ENCODE measurements around the gene SLC13A4.

SLC13A4 gene

GRCh38 chr7:135768064-135768463 is 40.1 kb upstream of the SLC13A4 start:
- H3K4me3 ChIP-seq (ENCODE audit: low read depth, low read length), result no peak overlapping the region
- no peaks in the 10 kb centered on the region for H3K36me3 ChIP-seq
- H3K9me3 ChIP-seq (ENCODE audit: severe bottlenecking), result no peaks in the 10 kb centered on the region
- no peaks in the 10 kb centered on the region for H3K27me3 ChIP-seq (ENCODE audit: insufficient read depth, low read depth, severe bottlenecking)
- TF ChIP-seq CTCF (IDR thresholded peaks at IDR 0.05; ENCODE audit: low read depth, low read length), result no peak
- H3K27ac ChIP-seq, result no peak overlapping the region
- no peak for DNase-seq

- Histone ChIP-seq H3K27me3 (ENCODE audit: insufficient read depth, low read depth, severe bottlenecking) (no peaks in the 10 kb centered on the region), H3K9me3 (ENCODE audit: severe bottlenecking) (no peaks in the 10 kb centered on the region), H3K4me3 (ENCODE audit: low read depth, low read length) (no peak overlapping the region), H3K27ac (no peak overlapping the region), H3K36me3 (no peaks in the 10 kb centered on the region)
- TF ChIP-seq CTCF (IDR thresholded peaks at IDR 0.05; ENCODE audit: low read depth, low read length), result no peak
- no peak for DNase-seq
Measured at GRCh38 chr7:135763261-135763660, 35.3 kb upstream of the SLC13A4 start.

GRCh38 chr7:135761751-135762488 is 33.9 kb upstream of the SLC13A4 start:
- no peak overlapping the region for H3K27ac ChIP-seq
- DNase-seq, result no peak

GRCh38 chr7:135759532-135759931 is 31.5 kb upstream of the SLC13A4 start:
- TF ChIP-seq CTCF (IDR thresholded peaks at IDR 0.05; ENCODE audit: low read depth, low read length), result no peak
- Histone ChIP-seq H3K36me3 (no peaks in the 10 kb centered on the region), H3K4me3 (ENCODE audit: low read depth, low read length) (no peak overlapping the region), H3K27me3 (ENCODE audit: insufficient read depth, low read depth, severe bottlenecking) (no peaks in the 10 kb centered on the region), H3K9me3 (ENCODE audit: severe bottlenecking) (no peaks in the 10 kb centered on the region), H3K27ac (no peak overlapping the region)
- no peak for DNase-seq

More at GRCh38 chr7:135761751-135762488, 33.9 kb upstream of the SLC13A4 start:
- no peaks in the 10 kb centered on the region for H3K27me3 ChIP-seq (ENCODE audit: insufficient read depth, low read depth, severe bottlenecking)
- H3K4me3 ChIP-seq (ENCODE audit: low read depth, low read length), result no peak overlapping the region
- TF ChIP-seq CTCF (IDR thresholded peaks at IDR 0.05; ENCODE audit: low read depth, low read length), result no peak
- H3K9me3 ChIP-seq (ENCODE audit: severe bottlenecking), result no peaks in the 10 kb centered on the region
- H3K36me3 ChIP-seq, result no peaks in the 10 kb centered on the region

GRCh38 chr7:135758531-135758932 is 30.5 kb upstream of the SLC13A4 start:
- no peak overlapping the region for H3K4me3 ChIP-seq (ENCODE audit: low read depth, low read length)
- no peaks in the 10 kb centered on the region for H3K27me3 ChIP-seq (ENCODE audit: insufficient read depth, low read depth, severe bottlenecking)
- no peaks in the 10 kb centered on the region for H3K9me3 ChIP-seq (ENCODE audit: severe bottlenecking)
- no peak overlapping the region for H3K27ac ChIP-seq
- DNase-seq, result no peak
- TF ChIP-seq CTCF (IDR thresholded peaks at IDR 0.05; ENCODE audit: low read depth, low read length), result no peak
- no peaks in the 10 kb centered on the region for H3K36me3 ChIP-seq
